Motor neuron (in vitro differentiated cells): Measurements from ENCODE around the gene ANP32A. TPM values are rescaled to one million over a fixed set of nuclear protein-coding genes. Genes with fewer than 3 reads are reported as not detected.
"Not testable (repeated sequence)": the region's sequence is repeated elsewhere in the genome, so short reads cannot be mapped to it uniquely, and the experiment has no call there.

Experiments
- ATAC-seq, 8 experiments: fragments of 200-7000 bp; cut with Tn5 transposase; replicated peaks in 6 of 8; 2 replicates each; pipeline ENCODE4 v1.8.0; 2021; ENCODE audit warnings: mild to moderate bottlenecking in 8 of 8, moderate library complexity in 8 of 8
- H3K27ac ChIP-seq, 2 donors: fragments of 250-450 bp; sonication (Bioruptor Pico); 2 replicates each; pipeline ENCODE4 v1.9.0; 2021; ENCODE audit warnings: antibody characterized with exemption in 2 of 2, mild to moderate bottlenecking in 2 of 2, moderate library complexity in 1 of 2
- H3K4me1 ChIP-seq, 2 donors: fragments of 250-450 bp; sonication (Bioruptor Pico); replicated peaks in 1 of 2; 2 replicates each; pipeline ENCODE4 v1.6.1; 2021; ENCODE audit warnings: antibody characterized with exemption in 2 of 2, mild to moderate bottlenecking in 2 of 2, moderate library complexity in 1 of 2
- H3K4me3 ChIP-seq, 5 donors: fragments of 250-450 bp; sonication (Bioruptor Pico); 2 replicates each; pipeline ENCODE4 v1.9.0; 2021; ENCODE audit warnings: antibody characterized with exemption in 5 of 5, mild to moderate bottlenecking in 5 of 5, moderate library complexity in 4 of 5
- WGBS, 10 experiments: fragments of 450-650 bp; shearing (Covaris generic); methylation state at CpG; one replicate each; pipeline ENCODE4 v1.0.0; 2022; 5-methylcytosine and 5-hydroxymethylcytosine counted together
- in situ Hi-C, 9 experiments: fragments of 400-800 bp; cut with MboI; loops; one replicate each; pipeline ENCODE4 v1.15.0; 2021; ENCODE audit warnings: low sequenced_read_pairs in 9 of 9, low pct_unique_long_range_greater_than_20kb in 2 of 9; ENCODE audit not compliant: unreplicated experiment in 9 of 9
- total RNA-seq, 8 experiments: library from RNA; unstranded; fragments of 300-600 nt; gene quantifications; 2 replicates each; pipeline versions ENCODE4 v1.2.3 to v1.2.4, GENCODE V29; 2022

ANP32A gene
- total RNA-seq, 8 experiments from 2014 or later: 49.4 to 217 (median 150) TPM

DNA sequence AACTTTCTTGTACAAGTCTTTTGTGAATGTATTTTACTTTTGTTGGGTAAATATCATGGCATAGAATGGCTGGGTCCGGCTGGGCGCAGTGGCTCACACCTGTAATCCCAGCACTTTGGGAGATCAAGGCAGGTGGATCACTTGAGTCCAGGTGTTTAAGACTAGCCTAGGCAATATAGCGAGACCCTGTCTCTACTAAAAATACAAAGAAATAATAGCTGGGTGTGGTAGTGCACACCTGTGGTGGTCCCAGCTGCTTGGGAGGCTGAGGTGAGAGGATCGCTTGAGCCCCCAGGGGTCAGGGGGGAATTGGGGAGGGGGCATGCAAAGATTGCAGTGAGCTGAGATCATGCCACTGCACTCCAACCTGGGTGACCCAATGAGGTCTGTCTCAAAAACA, 52.9 kb downstream of the ANP32A start:
- in situ Hi-C loops: no loop called here
- Histone ChIP-seq H3K27ac (no peak overlapping the region), H3K4me3 (no peak overlapping the region), H3K4me1 (no peaks in the 10 kb centered on the region)
- 0 to 67% (median 42%) methylated on average over 1 to 3 of the region's 4 CpGs; no CpG with 5 or more reads in 3 of the 10 experiments for WGBS, 10 experiments
- no peak for ATAC-seq

DNA sequence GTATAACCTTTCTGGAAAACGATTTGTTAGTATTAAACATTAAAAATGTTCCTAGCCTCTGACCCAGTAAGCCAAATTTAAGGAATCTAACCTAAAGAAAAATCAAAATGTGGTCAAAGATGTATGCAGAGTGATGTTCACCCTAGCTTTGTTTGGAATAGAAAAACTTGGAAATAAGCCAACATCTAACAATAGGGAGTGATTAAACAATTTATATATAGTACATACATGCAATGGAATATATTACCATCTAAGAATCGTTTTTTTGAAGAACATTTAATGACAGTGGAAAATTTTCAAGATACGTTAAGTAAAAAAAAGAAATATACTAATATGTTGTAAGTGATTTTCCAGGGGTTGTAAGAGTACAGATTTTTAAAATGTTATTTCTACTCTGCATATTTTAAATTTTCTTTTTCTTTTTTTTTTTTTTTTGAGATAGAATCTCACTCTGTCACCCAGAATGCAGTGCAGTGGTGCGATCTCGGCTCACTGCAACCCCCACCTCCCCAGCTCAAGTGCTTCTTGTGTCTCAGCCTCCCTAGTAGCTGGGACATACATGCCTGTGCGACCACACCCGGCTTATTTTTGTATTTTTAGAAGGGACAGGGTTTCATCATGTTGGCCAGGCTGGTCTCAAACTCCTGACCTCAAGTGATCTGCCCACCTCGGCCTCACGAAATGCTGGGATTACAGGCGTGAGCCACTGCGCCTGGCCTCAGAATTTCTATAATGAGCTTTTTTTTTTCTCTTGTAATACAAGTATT, 54.9 kb downstream of the ANP32A start:
- H3K27ac ChIP-seq: no peak overlapping the region
- in situ Hi-C loops: no loop called here
- WGBS, 10 experiments: 44 to 79% (median 68%) methylated on average over 3 to 11 of the region's 11 CpGs
- H3K4me1 ChIP-seq: no peaks in the 10 kb centered on the region
- ATAC-seq: no peak
- H3K4me3 ChIP-seq: no peak overlapping the region

DNA sequence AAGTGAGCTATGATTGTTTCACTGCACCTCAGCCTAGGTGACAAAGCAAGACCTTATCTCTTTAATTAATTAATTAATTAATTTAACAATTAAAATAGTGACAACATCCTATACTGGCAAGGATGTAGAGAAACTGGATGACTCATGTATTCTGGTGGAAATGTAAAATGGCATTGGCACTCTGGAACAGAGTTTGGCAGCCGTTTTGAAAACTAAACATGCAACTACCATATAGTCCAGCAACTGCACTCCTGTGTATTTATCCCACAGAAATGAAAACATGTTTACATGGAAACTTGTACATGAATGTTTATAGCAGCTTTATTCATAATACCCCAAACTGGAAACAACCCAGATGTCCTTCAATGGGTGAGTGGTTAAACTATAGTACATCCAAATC, 56.6 kb downstream of the ANP32A start:
- in situ Hi-C loops: no loop called here
- ATAC-seq: no peak
- 0 to 100% (median 68%) methylated on average over 1 of the region's 1 CpG; no CpG with 5 or more reads in 2 of the 10 experiments for WGBS, 10 experiments
- H3K4me1 ChIP-seq: no peaks in the 10 kb centered on the region
- no peak overlapping the region for H3K27ac ChIP-seq
- no peak overlapping the region for H3K4me3 ChIP-seq

DNA sequence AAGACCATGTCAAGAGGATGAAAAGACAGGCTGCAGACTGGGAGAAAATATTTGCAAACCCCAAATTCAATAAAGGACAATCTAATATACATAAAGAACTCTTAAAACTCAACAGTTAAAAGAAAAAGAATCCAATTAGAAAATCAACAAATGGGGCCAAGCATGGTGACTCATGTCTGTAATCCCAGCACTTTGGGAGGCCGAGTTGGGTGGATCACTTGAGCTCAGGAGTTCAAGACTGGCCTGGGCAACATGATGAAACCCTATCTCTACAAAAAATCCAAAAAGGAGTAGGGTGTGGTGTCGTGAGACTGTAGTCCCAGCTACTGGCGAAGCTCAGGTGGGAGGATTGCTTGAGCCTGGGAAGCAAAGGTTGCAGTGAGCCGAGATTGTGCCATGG, 57.6 kb downstream of the ANP32A start:
- Histone ChIP-seq H3K27ac (no peak overlapping the region), H3K4me1 (no peaks in the 10 kb centered on the region), H3K4me3 (no peak overlapping the region)
- peak in 1 of 8 experiments; percentile 26 for ATAC-seq
- 32 to 100% (median 86%) methylated on average over 1 to 4 of the region's 4 CpGs for WGBS, 10 experiments
- in situ Hi-C loops: no loop called here

DNA sequence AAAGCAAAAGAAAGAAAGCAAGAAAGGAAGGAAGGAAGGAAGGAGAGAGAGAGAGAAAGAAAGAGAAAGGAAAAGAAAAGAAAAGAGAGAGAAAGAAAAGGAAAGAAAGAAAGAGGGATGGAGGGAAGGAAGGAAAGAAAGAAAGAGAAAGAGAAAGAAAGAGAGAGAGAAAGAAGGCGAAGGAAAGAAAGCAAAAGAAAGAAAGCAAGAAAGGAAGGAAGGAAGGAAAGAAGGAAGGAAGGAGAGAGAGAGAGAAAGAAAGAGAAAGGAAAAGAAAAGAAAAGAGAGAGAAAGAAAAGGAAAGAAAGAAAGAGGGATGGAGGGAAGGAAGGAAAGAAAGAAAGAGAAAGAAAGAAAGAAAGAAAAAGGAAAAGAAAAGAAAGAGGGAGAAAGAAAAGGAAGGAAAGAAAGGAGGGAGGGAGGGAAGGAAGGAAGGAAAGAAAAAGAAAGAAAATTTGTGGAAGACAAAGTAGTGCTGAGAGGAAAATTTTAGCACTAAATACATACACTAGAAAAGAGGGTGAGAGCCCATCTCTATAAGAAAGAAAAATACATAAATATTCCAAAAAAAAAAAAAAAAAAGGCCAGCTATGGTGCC, 60.6 kb downstream of the ANP32A start:
- ATAC-seq, in situ Hi-C loops, H3K27ac ChIP-seq, H3K4me3 ChIP-seq, H3K4me1 ChIP-seq: not testable (repeated sequence)
- WGBS, 10 experiments: 50 to 88% (median 81%) methylated on average over 1 of the region's 1 CpG

DNA sequence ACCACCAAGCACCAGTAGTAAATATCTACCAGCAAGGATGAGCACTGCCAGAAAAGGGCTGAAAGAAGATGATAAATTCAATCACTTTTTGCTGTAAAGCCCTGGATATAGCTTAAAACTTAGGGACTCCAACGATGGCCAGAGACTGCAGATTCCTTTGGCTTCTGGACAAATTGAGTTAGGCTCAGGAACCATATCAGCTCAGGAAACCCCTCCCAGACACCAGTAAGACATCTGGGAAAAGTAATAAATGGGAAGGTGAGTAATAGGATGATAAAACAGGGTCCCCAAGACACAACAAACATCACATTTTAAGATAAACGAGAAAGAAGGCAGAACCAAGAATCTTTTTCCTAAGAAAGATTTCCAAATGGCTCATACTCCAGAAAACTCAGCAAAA, 65.0 kb downstream of the ANP32A start:
- 6 to 86% (median 41%) methylated on average over 1 to 2 of the region's 2 CpGs; no CpG with 5 or more reads in 1 of the 10 experiments for WGBS, 10 experiments
- Histone ChIP-seq H3K4me1 (no peaks in the 10 kb centered on the region), H3K27ac (no peak overlapping the region), H3K4me3 (no peak overlapping the region)
- ATAC-seq: no peak
- in situ Hi-C loops: no loop called here

DNA sequence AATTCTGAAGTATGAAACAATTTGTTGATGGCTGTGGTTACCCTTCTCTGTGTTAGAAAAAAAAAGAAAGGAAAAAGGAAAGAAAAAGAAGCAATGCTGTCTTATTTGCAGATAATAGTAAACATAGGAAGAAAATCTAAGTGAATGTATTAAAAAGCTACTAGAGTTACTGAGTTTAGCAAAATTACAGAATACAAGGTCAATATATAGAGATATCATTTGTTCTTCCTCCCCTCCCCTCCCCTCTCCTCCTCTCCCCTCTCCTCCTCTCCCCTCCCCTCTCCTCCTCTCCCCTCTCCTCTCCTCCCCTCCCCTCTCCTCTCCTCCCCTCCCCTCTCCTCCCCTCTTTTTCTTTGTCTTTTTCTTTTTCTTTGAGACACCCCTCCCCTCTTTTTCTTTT, 69.1 kb downstream of the ANP32A start:
- H3K4me1 ChIP-seq: no peaks in the 10 kb centered on the region
- no peak for ATAC-seq
- H3K27ac ChIP-seq: no peak overlapping the region
- in situ Hi-C loops: no loop called here
- H3K4me3 ChIP-seq: no peak overlapping the region

DNA sequence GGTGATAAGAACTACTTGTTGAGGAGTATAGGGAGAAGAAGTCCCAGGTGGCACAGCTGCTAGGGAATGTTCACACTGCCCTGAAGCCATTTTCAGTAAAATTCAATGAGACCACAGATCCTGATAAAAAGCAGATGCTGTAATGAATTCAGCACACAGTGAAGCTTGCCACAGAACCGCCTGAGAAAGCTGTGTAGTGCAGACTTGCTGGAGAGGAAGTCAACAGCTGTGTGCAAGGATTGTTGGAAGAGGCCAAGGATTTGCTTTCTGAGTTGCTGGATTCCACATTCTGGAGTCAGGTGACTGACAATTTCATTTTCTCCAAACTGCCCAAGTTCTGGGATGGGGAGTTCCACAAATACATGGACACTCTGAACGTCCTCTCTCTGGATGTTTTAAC, 70.9 kb downstream of the ANP32A start:
- no peaks in the 10 kb centered on the region for H3K4me1 ChIP-seq
- peak in 3 of 8 experiments; percentile 22 to 42 (median 33) for ATAC-seq
- 0 to 89% (median 63%) methylated on average over 1 to 2 of the region's 2 CpGs; no CpG with 5 or more reads in 4 of the 10 experiments for WGBS, 10 experiments
- no peak overlapping the region for H3K4me3 ChIP-seq
- no peak overlapping the region for H3K27ac ChIP-seq
- in situ Hi-C loops: no loop called here

DNA sequence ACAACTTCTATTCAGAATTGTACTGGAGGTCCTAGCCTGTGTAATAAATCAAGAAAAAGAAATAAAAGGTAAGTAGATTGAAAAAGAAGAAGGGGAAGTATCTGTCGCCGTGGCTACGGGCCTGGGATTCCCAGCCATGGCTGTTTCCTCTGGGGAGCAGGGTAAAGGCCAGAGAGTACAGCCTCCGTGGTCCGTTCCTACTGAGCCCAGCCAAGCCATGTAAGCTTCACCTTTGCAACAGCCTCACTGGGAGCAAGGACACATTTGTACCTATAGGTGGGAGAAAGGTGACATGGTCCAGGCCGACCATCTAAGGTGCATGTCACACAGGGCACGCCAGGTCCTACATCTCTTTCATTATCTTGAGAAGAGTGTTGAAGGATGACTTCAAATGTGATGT, 71.3 kb downstream of the ANP32A start:
- in situ Hi-C loops: no loop called here
- Histone ChIP-seq H3K27ac (no peak overlapping the region), H3K4me3 (no peak overlapping the region), H3K4me1 (no peaks in the 10 kb centered on the region)
- ATAC-seq: no peak
- WGBS, 10 experiments: 45 to 100% (median 88%) methylated on average over 1 to 6 of the region's 7 CpGs; no CpG with 5 or more reads in 4 of the 10 experiments

DNA sequence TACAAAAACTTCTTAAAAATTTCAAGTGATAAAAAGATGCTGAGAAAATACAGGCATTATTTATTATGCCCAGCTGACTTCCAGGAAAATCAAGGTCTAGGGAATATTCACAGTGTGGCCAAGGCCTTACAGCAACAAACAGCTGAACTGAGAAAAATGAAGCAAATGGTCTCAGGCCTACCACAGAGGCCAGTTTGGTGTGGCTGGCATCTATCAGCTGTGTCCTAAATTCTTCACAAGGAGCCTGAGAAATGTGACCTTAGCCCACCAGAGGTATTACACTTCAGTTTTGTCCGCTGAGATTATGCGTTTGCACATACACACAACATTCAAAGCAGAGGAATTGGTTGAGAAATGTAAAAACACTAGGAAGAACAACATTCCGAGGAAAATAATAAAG, 77.4 kb downstream of the ANP32A start:
- WGBS, 10 experiments: 80 to 100% (median 100%) methylated on average over 2 to 3 of the region's 3 CpGs; no CpG with 5 or more reads in 3 of the 10 experiments
- no peak for ATAC-seq
- H3K4me1 ChIP-seq: no peaks in the 10 kb centered on the region
- no peak overlapping the region for H3K27ac ChIP-seq
- no peak overlapping the region for H3K4me3 ChIP-seq
- in situ Hi-C loops: no loop called here

DNA sequence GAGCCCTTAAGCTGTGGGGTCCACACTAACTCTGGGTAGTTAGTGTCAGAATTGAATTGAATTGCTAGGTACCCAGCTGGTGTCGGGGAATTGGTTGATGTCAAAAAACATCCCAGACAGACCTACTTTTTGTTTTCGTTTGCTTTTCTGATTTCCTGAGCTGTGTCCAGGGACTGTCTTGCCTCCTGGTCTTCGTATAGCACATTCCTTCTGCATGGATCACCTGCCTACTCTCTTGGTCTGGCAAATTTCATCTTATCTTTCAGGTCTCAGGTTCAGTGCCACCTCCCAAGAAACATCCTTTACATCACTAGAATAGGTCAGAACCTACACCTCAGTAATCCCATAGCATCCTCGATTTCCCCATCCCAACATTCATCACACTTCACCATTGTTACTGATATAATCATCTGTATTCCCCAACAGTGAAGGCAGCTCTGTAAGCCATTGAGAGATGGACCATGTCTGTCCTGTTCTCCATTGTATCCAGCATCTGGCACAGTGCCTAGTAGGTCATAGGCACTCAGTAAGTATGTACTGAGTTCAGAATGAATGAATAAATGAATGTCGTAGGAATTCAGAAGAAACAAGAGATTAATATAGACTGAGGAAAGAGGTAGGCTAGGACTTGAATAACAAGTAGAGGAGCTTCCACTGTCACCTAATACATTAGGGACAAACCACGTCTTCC, 81.2 kb downstream of the ANP32A start:
- 43 to 100% (median 53%) methylated on average over 1 to 4 of the region's 6 CpGs; no CpG with 5 or more reads in 2 of the 10 experiments for WGBS, 10 experiments
- ATAC-seq: peak in 3 of 8 experiments; percentile 33 to 86 (median 35)
- no peak overlapping the region for H3K4me3 ChIP-seq
- H3K27ac ChIP-seq: no peak overlapping the region
- H3K4me1 ChIP-seq: no peaks in the 10 kb centered on the region
- in situ Hi-C loops: loop anchor here in 1 of 9 experiments (10.0 kb wide), 1 partner anchor 135 kb away; no protein-coding TSS in a partner anchor

DNA sequence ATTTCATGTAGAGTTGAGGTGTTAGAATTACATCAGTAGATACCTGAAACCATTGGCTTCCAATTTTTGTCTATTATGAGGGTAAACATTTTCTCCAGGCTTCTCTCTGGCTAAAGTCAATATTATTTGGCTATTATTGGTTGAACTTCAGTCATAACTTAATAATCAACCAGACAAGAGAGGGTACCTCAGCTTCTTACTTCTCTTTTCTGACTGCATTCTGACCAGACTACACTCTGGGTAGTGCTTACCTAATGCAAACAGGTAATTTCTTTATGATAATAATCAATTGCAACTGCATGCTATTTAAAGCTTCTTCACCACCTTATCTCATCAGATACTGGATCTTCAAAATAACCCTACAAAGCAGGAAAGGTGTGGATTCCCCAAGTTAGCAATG, 85.1 kb downstream of the ANP32A start:
- Histone ChIP-seq H3K4me1 (peaks cover 2% of the 10 kb centered on the region in 2 donors), H3K4me3 (no peak overlapping the region), H3K27ac (no peak overlapping the region)
- in situ Hi-C loops: loop anchor here in 1 of 9 experiments (10.0 kb wide), 1 partner anchor 139 kb away; no protein-coding TSS in a partner anchor
- ATAC-seq: no peak

DNA sequence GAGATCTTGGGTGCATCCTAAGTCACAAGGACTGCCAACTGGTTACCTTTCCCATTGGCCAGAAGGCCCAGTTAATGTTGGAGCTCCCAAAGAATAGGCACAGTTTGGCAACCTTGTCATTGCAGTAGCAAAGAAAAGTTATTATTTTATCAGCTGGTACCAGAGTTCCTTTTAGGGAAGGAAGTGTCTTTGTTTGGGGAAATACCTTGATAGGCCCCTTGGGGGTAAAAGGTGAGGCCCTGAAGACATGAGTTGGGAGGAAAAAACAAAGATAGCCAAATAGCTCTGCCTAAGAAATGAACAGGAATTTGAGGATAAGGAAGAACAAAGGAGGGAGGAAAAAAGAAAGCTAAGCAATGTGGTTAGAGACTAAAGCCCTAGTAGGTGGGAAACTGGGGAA, 85.8 kb downstream of the ANP32A start:
- H3K4me1 ChIP-seq: peaks cover 3% of the 10 kb centered on the region in 2 donors
- ATAC-seq: no peak
- no peak overlapping the region for H3K4me3 ChIP-seq
- in situ Hi-C loops: loop anchor here in 1 of 9 experiments (10.0 kb wide), 1 partner anchor 140 kb away; no protein-coding TSS in a partner anchor
- H3K27ac ChIP-seq: no peak overlapping the region
